Fibroblast of lung (primary cell): ENCODE measurements around the gene ELP2.

Experiments used
- EZH2 ChIP-seq: IDR thresholded peaks from 2 replicates; pipeline ENCODE4 v1.5.1; 2012; ENCODE audit warnings: low read length, control low read depth, mild to moderate bottlenecking; ENCODE audit errors: missing control alignments
- TF ChIP-seq, protein P1 (sequence below), 2 donors: IDR thresholded peaks in 1 of 2; conservative IDR thresholded peaks in 1 of 2; 1 replicate in 1 of 2; 2 replicates in 1 of 2; pipeline ENCODE4 v1.5.1; 2011 to 2012; ENCODE audit warnings: low read length in 2 of 2, control low read depth in 1 of 2, inconsistent platforms in 1 of 2, low read depth in 1 of 2, mild to moderate bottlenecking in 1 of 2

- TF ChIP-seq, protein P1, sequence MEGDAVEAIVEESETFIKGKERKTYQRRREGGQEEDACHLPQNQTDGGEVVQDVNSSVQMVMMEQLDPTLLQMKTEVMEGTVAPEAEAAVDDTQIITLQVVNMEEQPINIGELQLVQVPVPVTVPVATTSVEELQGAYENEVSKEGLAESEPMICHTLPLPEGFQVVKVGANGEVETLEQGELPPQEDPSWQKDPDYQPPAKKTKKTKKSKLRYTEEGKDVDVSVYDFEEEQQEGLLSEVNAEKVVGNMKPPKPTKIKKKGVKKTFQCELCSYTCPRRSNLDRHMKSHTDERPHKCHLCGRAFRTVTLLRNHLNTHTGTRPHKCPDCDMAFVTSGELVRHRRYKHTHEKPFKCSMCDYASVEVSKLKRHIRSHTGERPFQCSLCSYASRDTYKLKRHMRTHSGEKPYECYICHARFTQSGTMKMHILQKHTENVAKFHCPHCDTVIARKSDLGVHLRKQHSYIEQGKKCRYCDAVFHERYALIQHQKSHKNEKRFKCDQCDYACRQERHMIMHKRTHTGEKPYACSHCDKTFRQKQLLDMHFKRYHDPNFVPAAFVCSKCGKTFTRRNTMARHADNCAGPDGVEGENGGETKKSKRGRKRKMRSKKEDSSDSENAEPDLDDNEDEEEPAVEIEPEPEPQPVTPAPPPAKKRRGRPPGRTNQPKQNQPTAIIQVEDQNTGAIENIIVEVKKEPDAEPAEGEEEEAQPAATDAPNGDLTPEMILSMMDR (conservative IDR thresholded peaks at IDR 0.05 in 1 of 2, IDR thresholded peaks at IDR 0.05 in 1 of 2; ENCODE audit: low read depth in 1 of 2, low read length in 2 of 2): peak; percentile 36 to 46
- TF ChIP-seq EZH2: no peak
These were observed 33.7 kb upstream of the ELP2 start for GRCh38 chr18:36095936-36096519.
